ENCODE data around the gene ADARB1.

Gene ADARB1

DNA sequence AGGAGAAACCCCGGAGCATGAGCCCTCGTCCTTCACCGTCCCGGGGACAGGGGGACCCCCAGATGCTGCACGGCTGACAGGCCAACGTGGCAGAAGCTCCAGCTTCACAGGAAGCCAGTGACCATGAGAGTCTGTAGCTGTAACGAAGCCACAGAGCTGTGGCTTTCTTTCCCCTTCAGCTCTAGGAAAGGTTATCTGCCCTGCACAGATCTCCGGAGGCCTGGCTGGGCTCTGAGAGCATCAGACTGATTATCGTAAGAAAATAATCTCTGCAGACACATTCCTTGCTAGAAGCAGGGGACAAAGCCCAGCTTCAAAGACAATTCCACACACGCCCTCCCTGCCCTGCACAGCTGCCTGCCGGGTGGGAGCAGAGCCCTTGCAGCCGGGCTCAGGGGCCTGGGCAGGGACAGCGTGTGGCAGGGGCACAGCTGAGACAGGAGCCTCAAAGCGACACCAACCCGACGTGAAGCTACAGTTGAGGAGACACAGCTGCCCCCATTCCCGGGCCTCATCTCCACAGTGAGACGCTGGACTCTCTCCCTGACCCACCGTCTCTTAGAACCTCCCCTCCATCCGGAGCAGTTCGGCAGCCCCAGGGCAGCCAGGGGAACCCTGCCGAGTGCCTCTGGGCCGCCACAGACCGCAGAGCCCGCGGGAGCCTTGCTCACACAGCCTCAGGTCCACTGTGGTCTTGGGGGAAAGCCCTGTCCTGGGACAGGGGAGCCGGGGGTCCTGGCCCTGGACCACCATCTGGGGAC lies 182.7 kb downstream of the ADARB1 start:
- peak; percentile 98 for DNase-seq

GRCh38 chr21:45257673-45258341 lies 183.4 kb downstream of the ADARB1 start:
- DNase-seq = no peak

DNA sequence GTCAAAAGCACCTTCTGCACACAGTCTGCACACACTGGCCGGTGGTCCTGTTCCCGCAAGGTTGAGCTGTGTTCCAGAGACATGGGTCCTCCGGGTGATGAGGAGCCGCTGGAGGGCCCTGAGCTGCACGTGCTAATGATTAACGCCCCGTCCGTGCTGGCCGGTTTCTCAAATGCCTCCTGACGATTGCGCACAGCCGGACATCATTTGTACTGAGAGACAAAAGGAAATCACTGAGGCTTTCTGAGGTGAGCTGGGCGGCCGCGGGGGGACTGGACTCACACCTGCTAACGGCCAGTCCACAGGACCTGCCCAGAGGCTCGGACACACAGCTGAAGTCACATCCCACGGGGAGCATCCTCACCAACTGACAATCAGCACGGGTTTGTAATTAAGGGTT lies 184.1 kb downstream of the ADARB1 start:
- no peak for DNase-seq

DNA sequence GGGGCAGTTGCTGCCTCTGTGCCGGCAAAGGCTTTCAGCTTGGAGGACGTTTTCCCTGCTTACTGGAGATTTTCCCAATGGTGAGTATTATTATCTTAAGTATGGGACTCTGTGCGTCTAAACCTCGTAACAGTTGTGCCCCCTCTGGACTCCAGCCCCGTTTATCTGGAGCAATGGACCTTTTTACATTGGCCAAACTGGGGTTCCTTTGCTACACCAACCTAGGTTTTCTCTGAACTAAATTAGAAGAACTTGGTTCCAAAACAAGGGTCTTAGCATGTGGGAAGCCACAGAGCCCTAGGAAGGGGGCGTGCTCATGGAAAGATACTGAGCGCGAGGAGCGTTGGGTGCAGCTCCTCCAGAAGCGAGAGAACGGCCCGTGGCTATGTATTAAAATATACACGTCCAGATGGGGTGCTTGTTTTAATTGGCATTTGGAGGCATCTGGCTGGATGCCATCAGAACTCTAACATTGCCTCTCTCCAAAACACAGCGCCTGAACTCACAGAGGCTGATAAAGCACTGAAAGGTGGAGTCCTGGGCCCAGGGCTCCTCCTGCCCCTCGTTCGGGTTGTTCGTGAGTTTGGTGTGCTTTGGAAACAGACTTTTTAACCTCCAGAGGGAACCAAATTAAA lies 184.9 kb downstream of the ADARB1 start:
- no peak for DNase-seq

DNA sequence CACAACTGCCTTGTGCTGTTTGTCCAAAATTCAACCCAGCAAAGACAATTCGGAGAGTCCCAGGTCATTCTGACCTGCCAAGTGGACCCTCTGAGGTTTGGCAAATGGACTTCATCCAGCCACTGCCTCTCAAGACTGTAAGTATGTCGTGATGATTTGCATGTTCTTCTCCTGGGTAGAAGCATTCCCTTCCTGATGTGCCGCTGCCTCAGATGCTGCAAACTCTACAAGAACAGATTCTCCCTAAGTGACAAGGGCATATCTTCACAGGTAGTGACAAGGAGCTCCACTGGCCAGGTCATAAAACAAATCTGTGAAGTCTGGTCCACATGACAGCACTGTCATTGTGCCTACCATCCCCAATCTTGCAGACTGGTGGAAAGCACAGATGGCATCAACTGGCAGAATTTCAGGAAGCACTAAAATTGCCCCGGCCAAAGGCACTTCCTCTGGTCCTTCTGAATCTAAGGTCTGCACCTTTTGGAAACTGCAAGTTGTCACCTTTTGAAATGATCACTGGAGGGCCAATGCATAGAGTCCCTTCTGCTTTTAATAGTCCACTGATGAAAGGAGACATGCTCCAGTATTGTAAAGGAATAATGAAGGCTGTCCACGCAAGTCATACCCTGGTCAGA lies 185.9 kb downstream of the ADARB1 start:
- DNase-seq = no peak

DNA sequence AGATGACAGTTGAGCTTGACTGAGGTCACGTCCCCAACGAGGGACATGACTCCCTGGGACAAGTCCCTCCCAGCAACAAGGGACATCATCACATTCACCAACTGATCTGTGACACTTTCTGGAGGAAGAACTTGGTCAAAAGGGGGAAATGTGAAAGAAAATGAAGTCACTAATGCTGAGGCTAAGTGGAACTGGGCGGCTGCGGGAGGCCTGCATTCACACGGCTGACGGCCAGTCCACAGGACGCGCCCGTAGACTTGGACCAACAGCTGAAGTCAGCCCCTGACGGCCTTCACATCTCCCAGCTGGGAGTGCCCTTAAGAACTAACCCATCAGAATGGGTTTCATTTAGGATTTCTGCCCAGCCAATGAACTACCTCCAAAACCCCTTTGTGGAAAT lies 186.7 kb downstream of the ADARB1 start:
- no peak for DNase-seq

- no peak for DNase-seq
Measured at GRCh38 chr21:45262041-45262581, 187.7 kb downstream of the ADARB1 start.

DNA sequence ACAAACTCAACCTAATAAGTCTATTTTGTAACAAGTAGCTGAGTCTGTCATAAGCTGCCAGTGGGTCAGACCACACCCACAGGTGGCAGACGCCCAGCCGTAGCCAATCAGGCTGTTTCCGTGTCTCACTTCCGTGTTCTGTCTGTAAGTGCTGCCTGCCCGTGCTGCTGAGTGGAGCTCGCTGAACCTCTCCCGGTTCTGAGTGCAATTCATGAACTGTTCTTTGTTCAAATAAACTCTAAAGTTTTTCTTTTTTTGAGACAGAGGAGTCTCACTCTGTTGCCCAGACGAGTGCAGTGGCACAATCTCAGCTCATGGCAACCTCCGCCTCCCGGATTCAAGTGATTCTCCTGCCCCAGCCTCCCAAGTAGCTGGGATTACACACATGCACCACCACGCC lies 188.2 kb downstream of the ADARB1 start:
- DNase-seq = no peak

DNA sequence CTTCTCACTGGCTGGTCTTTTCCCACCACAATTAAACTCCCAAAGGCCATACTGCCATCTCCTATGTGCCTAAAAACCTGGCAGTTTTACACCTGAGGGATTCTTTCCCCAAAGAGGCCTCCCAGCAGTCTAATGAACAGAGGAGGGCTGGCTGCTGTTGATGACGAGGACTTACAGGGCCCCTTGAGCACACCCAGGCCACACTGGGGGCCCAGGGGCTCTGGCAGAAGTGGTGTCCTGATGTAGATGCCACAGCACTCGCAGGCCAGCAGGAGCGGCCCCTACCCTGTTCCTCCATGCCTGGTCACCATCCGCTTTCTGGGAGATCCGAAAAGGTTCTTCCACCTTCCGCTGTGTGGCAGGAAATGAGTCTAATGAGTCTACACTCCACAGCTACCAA lies 189.2 kb downstream of the ADARB1 start:
- DNase-seq = no peak

- no peak for DNase-seq
Measured at GRCh38 chr21:45264146-45264911, 189.9 kb downstream of the ADARB1 start.

DNA sequence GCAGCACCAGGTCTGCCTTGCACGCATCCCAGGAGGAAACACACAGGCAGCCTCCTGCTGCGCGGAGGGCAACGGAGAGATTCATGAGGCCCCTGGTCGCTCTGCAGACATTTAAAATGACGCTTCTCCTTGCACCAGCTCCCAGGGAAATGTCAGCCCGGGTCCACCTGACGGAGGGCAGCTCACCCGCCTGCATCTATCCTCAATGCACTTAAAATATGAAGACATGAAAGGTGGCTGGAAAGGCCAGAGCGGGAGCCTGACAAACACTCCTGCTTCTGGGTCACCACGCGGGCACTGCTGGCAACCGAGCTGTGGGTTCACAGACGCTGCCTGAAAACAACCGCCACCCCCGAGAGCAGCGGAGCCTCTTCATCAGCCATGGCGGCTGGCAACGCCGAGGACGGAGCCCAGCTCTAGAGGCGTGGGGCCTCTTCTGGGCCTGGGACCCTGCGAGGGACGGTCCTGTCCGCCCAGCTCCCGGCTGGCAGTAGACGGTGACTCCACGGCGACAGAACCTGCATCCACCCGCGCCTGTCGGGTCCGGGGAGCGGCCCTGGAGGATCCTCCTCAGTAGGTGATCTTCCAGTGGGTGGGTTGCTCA lies 190.6 kb downstream of the ADARB1 start:
- DNase-seq = no peak

DNA sequence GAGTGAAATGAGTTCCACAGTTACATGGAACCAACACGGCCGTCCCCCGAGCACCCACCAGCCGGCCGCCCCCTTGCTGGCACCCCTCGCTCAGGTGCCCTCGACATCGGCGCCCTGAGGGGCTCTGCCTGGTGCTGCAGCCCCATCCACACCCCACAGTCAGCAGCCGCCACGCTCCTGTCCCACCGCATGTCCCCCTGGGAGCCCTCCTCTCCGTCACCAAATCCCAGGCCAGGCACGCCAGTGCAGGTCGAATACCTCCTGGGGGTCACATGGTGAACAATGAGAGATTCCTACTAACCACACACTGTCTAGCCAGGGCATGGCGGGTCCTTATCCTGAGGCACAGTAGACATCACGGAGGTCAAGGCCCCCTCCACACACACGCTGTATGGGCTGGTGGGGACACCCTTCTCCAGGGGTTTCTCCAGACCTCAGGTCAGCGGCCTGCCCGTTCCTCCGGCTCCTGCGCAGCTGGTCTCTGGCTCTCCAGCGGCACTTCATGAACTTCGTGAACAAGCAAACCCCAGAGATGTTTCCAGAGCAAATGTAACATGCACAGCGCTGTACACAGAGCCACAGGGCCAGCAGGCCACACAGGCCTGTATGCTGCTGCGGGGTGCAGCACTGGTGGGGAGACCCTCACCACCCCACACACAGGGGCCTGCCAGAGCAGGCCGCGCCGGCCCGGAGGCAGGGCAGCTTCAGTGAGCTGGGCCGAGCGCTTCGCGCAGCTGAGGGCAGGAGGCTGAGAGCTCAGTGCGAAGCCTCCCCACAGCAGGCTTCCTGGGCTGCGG lies 191.5 kb downstream of the ADARB1 start:
- DNase-seq = no peak

GRCh38 chr21:45266518-45267389 lies 192.4 kb downstream of the ADARB1 start:
- DNase-seq = no peak

GRCh38 chr21:45267390-45267760 lies 193.0 kb downstream of the ADARB1 start:
- no peak for DNase-seq

GRCh38 chr21:45269861-45270260 lies 195.5 kb downstream of the ADARB1 start:
- no peak for DNase-seq

GRCh38 chr21:45270306-45270821 lies 196.0 kb downstream of the ADARB1 start:
- peak; percentile 93 for DNase-seq

Data from OCI-M1 (cell line).